HepG2 (cell line): ENCODE results near the gene PRPF38B. TPM values are rescaled to one million over a fixed set of nuclear protein-coding genes. Genes with fewer than 3 reads are reported as not detected.

ENCODE experiments used
- CREB1 ChIP-seq, 2 experiments: fragments of 450-650 bp in 1 of 2; IDR thresholded peaks; 2 replicates each; pipeline ENCODE4 v1.6.1; 2016 to 2017; ENCODE audit warnings: control low read depth in 1 of 2, mild to moderate bottlenecking in 1 of 2, missing compliant biosample characterization in 1 of 2, missing genetic modification characterization in 1 of 2
- DNMT3B ChIP-seq: conservative IDR thresholded peaks from 2 replicates; pipeline ENCODE4 v1.6.1; 2016; ENCODE audit warnings: missing biosample characterization, control low read depth
- ELF4 ChIP-seq: sonication (generic); formaldehyde crosslinking; IDR thresholded peaks from 2 replicates; pipeline ENCODE4 v1.5.0; 2020; ENCODE audit warnings: missing genetic modification reagents, mild to moderate bottlenecking, moderate library complexity, borderline replicate concordance
- GABPB1 ChIP-seq: IDR thresholded peaks from 2 replicates; pipeline ENCODE4 v1.6.1; 2016; ENCODE audit warnings: mild to moderate bottlenecking, missing genetic modification reagents, moderate library complexity, missing compliant biosample characterization
- GTF3A ChIP-seq: sonication (generic); formaldehyde crosslinking; conservative IDR thresholded peaks from 2 replicates; pipeline ENCODE4 v1.4.0; 2020; ENCODE audit warnings: mild to moderate bottlenecking, missing genetic modification reagents
- KAT7 ChIP-seq: IDR thresholded peaks from 2 replicates; pipeline ENCODE4 v1.6.1; 2018; ENCODE audit warnings: borderline replicate concordance, missing compliant biosample characterization
- KLF13 ChIP-seq: sonication (generic); formaldehyde crosslinking; IDR thresholded peaks from 2 replicates; pipeline ENCODE4 v1.4.0; 2020; ENCODE audit warnings: mild to moderate bottlenecking, missing genetic modification reagents
- KMT2B ChIP-seq: IDR thresholded peaks from 2 replicates; pipeline ENCODE4 v1.6.1; 2016; ENCODE audit warnings: missing genetic modification reagents, missing compliant biosample characterization
- MIER2 ChIP-seq: IDR thresholded peaks from 2 replicates; pipeline ENCODE4 v1.6.1; 2016; ENCODE audit warnings: missing biosample characterization, missing genetic modification reagents
- PAWR ChIP-seq: sonication (generic); formaldehyde crosslinking; IDR thresholded peaks from 2 replicates; pipeline ENCODE4 v1.4.0; 2020; ENCODE audit warnings: missing genetic modification reagents, mild to moderate bottlenecking, borderline replicate concordance
- PHF20 ChIP-seq: sonication (generic); formaldehyde crosslinking; IDR thresholded peaks from 2 replicates; pipeline ENCODE4 v1.5.0; 2020; ENCODE audit warnings: mild to moderate bottlenecking, missing genetic modification reagents
- POGK ChIP-seq: sonication (generic); formaldehyde crosslinking; conservative IDR thresholded peaks from 2 replicates; pipeline ENCODE4 v1.8.0; 2022; ENCODE audit warnings: mild to moderate bottlenecking, moderate library complexity, missing genetic modification reagents
- TFDP2 ChIP-seq: sonication (generic); formaldehyde crosslinking; IDR thresholded peaks from 2 replicates; pipeline ENCODE4 v1.4.0; 2020; ENCODE audit warnings: missing genetic modification reagents
- TGIF2 ChIP-seq: IDR thresholded peaks from 2 replicates; pipeline ENCODE4 v1.6.1; 2016; ENCODE audit warnings: control low read depth, missing compliant biosample characterization
- ZFAT ChIP-seq: sonication (generic); formaldehyde crosslinking; conservative IDR thresholded peaks from 2 replicates; pipeline ENCODE4 v1.8.1; 2023; ENCODE audit warnings: missing genetic modification reagents, inconsistent platforms
- ZNF501 ChIP-seq: sonication (generic); formaldehyde crosslinking; IDR thresholded peaks from 2 replicates; pipeline ENCODE4 v1.5.1; 2020; ENCODE audit warnings: mild to moderate bottlenecking, moderate library complexity, missing genetic modification reagents
- ZNF543 ChIP-seq: sonication (generic); formaldehyde crosslinking; IDR thresholded peaks from 2 replicates; pipeline ENCODE4 v1.4.0; 2020; ENCODE audit warnings: mild to moderate bottlenecking, missing genetic modification reagents
- ZNF678 ChIP-seq: sonication (generic); formaldehyde crosslinking; IDR thresholded peaks from 2 replicates; pipeline ENCODE4 v1.4.0; 2020; ENCODE audit warnings: mild to moderate bottlenecking, missing genetic modification reagents
- ZNF737 ChIP-seq: sonication (generic); formaldehyde crosslinking; IDR thresholded peaks from 2 replicates; pipeline ENCODE4 v1.5.0; 2020; ENCODE audit warnings: missing genetic modification reagents, mild to moderate bottlenecking, borderline replicate concordance
- ZSCAN20 ChIP-seq: sonication (generic); formaldehyde crosslinking; IDR thresholded peaks from 2 replicates; pipeline ENCODE4 v1.4.0; 2020; ENCODE audit warnings: missing genetic modification reagents, mild to moderate bottlenecking, borderline replicate concordance
- ZSCAN29 ChIP-seq: sonication (generic); formaldehyde crosslinking; conservative IDR thresholded peaks from 2 replicates; pipeline ENCODE4 v1.4.0; 2020; ENCODE audit warnings: mild to moderate bottlenecking, missing genetic modification reagents
- polyA plus RNA-seq, 8 experiments: library from polyadenylated mRNA; depleted of rRNA in 3 of 8; stranded (reverse) in 7 of 8; unstranded in 1 of 8; fragments of >200 nt; fragmentation: Illumina TruSeq in 4 of 8; extraction: Trizol in 4 of 8; gene quantifications; 2 replicates each; pipeline versions ENCODE4 v1.2.1 to v1.2.3, GENCODE V29; 2011 to 2016; ENCODE audit warnings: low read depth in 4 of 8, missing spikeins in 1 of 8, mixed read lengths in 1 of 8; ENCODE audit not compliant: insufficient read depth in 1 of 8
- total RNA-seq, 5 experiments: library from RNA; depleted of rRNA; stranded (reverse); fragments of >200 nt; fragmentation: Illumina TruSeq; extraction: Trizol; gene quantifications; 2 replicates each; pipeline ENCODE4 v1.2.3, GENCODE V29; 2016; ENCODE audit warnings: low read depth in 1 of 5
- TF ChIP-seq, protein P1 (sequence below): fragments of 450-650 bp; IDR thresholded peaks from 2 replicates; pipeline ENCODE4 v1.6.1; 2016
- TF ChIP-seq, protein P2 (sequence below): sonication (generic); formaldehyde crosslinking; IDR thresholded peaks from 2 replicates; pipeline ENCODE4 v1.5.0; 2020; ENCODE audit warnings: missing genetic modification reagents, mild to moderate bottlenecking, borderline replicate concordance

The PRPF38B gene
- total and polyA plus RNA-seq, 2 of the 13 experiments (the other 11 are each of a cell fraction or from before 2014, with no cell fraction given), result 25.7 to 29.7 TPM

DNA sequence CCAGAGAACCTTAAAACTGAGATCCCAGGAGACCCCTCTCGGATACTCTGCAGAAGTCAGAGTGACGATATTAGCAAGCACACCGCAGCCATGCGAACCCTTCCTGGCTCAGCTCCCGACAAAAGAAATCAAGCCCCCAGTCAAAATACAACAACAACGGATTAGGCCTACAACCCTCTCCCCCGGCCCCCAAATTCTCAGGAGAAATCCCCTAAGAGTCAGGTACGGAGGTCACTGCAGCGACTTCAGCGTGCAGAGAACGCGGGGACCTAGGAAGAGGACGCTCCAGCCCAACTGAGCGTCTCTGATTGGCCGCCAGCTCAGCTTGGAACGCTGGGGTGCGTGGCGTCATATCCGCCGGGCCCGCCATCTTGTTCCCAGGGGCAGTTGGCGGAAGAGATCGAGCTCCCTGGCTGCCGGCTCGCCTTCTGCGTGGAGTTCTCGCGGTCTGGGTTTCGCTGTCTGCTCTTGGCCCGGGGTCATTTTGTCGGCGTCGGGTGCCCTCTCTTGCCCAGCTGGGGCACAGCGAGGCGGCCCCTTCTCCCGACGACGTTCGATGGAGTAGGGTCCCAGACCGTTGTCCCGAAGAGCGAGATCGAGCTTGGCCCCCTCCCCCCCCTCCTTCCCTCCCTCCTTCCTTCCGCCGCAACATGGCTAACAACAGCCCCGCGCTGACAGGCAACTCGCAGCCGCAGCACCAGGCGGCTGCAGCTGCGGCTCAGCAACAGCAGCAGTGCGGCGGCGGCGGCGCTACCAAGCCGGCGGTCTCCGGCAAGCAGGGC, at the start of gene PRPF38B (continued):
- TF ChIP-seq GABPB1 (CRISPR knock-in tag) (peak; percentile 99), ZSCAN20 (CRISPR knock-in tag) (peak; percentile 74; the same call in 1 of the 2 replicates), ZNF501 (CRISPR knock-in tag) (peak; percentile 82), MIER2 (CRISPR knock-in tag) (no peak), PHF20 (CRISPR knock-in tag) (peak; percentile 89), PAWR (CRISPR knock-in tag) (0 out of 2 replicates have a peak, but pooled peaks have one; percentile 64), KMT2B (CRISPR knock-in tag) (peak; percentile 90), KLF13 (no peak), ZNF737 (0 out of 2 replicates have a peak, but pooled peaks have one; percentile 21), ZSCAN29 (CRISPR knock-in tag) (peak; percentile 84; the same call in 1 of the 2 replicates), GTF3A (CRISPR knock-in tag) (peak; percentile 56; the same call in 1 of the 2 replicates), ZFAT (CRISPR knock-in tag) (0 out of 2 replicates have a peak, but pooled peaks have one; percentile 17), DNMT3B (peak; percentile 75; the same call in 1 of the 2 replicates), ZNF543 (CRISPR knock-in tag) (peak; percentile 81), TGIF2 (CRISPR knock-in tag) (peak; percentile 95), POGK (CRISPR knock-in tag) (peak; percentile 42; the same call in 1 of the 2 replicates), KAT7 (CRISPR knock-in tag) (0 out of 2 replicates have a peak, but pooled peaks have one; percentile 34), CREB1 (IDR thresholded peaks at IDR 0.05) (peak; percentile 86), CREB1 (CRISPR knock-in tag; IDR thresholded peaks at IDR 0.05) (peak; percentile 98), TFDP2 (CRISPR knock-in tag) (peak; percentile 53; the same call in 1 of the 2 replicates), ZNF678 (no peak; the same call in 1 of the 2 replicates), ELF4 (peak; percentile 61; the same call in 1 of the 2 replicates)
- TF ChIP-seq, protein P1, sequence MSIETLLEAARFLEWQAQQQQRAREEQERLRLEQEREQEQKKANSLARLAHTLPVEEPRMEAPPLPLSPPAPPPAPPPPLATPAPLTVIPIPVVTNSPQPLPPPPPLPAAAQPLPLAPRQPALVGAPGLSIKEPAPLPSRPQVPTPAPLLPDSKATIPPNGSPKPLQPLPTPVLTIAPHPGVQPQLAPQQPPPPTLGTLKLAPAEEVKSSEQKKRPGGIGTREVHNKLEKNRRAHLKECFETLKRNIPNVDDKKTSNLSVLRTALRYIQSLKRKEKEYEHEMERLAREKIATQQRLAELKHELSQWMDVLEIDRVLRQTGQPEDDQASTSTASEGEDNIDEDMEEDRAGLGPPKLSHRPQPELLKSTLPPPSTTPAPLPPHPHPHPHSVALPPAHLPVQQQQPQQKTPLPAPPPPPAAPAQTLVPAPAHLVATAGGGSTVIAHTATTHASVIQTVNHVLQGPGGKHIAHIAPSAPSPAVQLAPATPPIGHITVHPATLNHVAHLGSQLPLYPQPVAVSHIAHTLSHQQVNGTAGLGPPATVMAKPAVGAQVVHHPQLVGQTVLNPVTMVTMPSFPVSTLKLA, result no peak
- TF ChIP-seq, protein P2, sequence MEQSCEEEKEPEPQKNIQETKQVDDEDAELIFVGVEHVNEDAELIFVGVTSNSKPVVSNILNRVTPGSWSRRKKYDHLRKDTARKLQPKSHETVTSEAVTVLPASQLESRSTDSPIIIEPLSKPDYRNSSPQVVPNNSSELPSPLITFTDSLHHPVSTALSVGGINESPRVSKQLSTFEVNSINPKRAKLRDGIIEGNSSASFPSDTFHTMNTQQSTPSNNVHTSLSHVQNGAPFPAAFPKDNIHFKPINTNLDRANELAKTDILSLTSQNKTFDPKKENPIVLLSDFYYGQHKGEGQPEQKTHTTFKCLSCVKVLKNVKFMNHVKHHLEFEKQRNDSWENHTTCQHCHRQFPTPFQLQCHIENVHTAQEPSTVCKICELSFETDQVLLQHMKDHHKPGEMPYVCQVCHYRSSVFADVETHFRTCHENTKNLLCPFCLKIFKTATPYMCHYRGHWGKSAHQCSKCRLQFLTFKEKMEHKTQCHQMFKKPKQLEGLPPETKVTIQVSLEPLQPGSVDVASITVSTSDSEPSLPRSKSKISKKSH (CRISPR knock-in tag), result peak; percentile 60; the same call in 1 of the 2 replicates
